Mucosa of descending colon (tissue), 3 donors: Measurements from ENCODE around the gene ABL1. TPM values are rescaled to one million over a fixed set of nuclear protein-coding genes. Genes with fewer than 3 reads are reported as not detected.

Experiments
- ATAC-seq: fragments of 200-7000 bp; cut with Tn5 transposase; one replicate; pipeline ENCODE4 v1.9.1; 2020; ENCODE audit warnings: mild to moderate bottlenecking, moderate library complexity
- DNase-seq, 3 donors: peaks; one replicate each; pipeline ENCODE4 v3.0.0-alpha.2; 2020
- H3K36me3 ChIP-seq: fragments of 200-600 bp; one replicate; pipeline ENCODE4 v1.8.0; 2021; ENCODE audit warnings: low read depth, mild to moderate bottlenecking
- H3K4me1 ChIP-seq: fragments of 200-600 bp; one replicate; pipeline ENCODE4 v1.8.0; 2021; ENCODE audit warnings: low read depth, mild to moderate bottlenecking
- H3K4me3 ChIP-seq: fragments of 200-600 bp; one replicate; pipeline ENCODE4 v1.8.0; 2021; ENCODE audit warnings: mild to moderate bottlenecking
- H3K9me3 ChIP-seq: fragments of 200-600 bp; one replicate; pipeline ENCODE4 v1.8.0; 2021; ENCODE audit warnings: mild to moderate bottlenecking
- CTCF ChIP-seq: fragments of 200-600 bp; IDR thresholded peaks from one replicate; pipeline ENCODE4 v1.8.0; 2022; ENCODE audit warnings: antibody characterized with exemption, mild to moderate bottlenecking
- intact Hi-C, 2 donors: fragments of 100-400 bp; cut with DNase I in 1 of 2; cut with micrococcal nuclease in 1 of 2; formaldehyde crosslinking; loops; one replicate each; pipeline versions ENCODE4 v1.11.0 to v1.11.1; 2022; cut with DNase I, micrococcal nuclease
- total RNA-seq, 3 donors: library from RNA; stranded (reverse); fragmentation: NEBNext Ultra II Directional in 2 of 3; extraction: Animal tissue kit (Norgen Biotek cat#: 25700) in 2 of 3; gene quantifications; one replicate each; pipeline versions ENCODE4 v1.2.1 to v1.2.4, GENCODE V29; 2021 to 2023
- donor health status: DM: no; HTN: no; CAD: no; lungs with moderate emphysema.
- donor health status: DM: no; HTN: no; CAD: no.
- donor health status: DM: no; HTN: yes; CAD: no.

The ABL1 gene
- total RNA-seq, 3 donors from 2014 or later: 86.6 to 147 (median 91.4) TPM

DNA sequence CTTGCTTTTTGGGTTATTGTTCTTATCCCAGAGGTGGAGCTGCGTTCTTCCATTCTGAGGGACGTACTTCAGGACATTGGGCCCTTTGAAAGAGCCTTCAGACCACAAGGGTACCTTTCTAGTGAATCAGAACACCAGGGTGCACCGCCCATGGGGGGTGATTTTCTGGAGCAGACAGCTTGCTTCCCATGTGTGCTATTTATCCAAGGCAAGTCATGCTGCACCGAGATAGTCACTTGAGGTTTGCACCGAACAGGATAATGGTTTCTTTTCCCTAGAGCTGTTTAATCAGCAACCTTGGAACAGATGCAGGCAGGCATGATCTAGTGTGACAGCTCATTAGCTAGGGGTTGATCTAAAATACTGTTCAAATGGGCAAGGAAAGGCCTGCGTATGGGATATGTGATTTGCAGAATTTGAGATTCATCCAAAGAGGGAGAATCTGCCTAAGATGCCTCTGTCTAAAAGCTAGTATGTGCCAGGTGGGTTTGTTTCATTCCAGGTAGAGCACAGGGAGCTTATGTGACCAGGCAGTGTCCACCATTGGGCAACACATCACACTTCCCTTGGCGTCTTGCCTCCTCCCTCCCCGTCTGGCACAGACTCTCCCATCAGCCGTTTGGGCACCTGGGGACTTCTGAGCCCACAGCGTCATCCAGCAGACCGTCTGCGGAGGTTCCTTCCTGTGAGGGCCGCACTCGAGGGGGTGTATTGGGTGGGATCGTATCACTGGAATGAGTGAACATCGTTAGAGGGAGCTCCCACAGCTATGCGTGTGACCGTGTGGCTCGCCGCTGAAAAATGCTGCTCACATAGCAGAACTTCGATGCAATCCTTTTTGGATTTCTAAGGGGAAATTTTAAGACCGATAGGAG lies 23.0 kb downstream of the ABL1 start:
- H3K4me3 ChIP-seq: no peak overlapping the region
- no peak for TF ChIP-seq CTCF
- no peaks in the 10 kb centered on the region for H3K4me1 ChIP-seq
- DNase-seq (no peak), ATAC-seq (peak; percentile 9)
- H3K36me3 ChIP-seq: no peaks in the 10 kb centered on the region
- intact Hi-C loops: no loop called here
- H3K9me3 ChIP-seq: no peaks in the 10 kb centered on the region

DNA sequence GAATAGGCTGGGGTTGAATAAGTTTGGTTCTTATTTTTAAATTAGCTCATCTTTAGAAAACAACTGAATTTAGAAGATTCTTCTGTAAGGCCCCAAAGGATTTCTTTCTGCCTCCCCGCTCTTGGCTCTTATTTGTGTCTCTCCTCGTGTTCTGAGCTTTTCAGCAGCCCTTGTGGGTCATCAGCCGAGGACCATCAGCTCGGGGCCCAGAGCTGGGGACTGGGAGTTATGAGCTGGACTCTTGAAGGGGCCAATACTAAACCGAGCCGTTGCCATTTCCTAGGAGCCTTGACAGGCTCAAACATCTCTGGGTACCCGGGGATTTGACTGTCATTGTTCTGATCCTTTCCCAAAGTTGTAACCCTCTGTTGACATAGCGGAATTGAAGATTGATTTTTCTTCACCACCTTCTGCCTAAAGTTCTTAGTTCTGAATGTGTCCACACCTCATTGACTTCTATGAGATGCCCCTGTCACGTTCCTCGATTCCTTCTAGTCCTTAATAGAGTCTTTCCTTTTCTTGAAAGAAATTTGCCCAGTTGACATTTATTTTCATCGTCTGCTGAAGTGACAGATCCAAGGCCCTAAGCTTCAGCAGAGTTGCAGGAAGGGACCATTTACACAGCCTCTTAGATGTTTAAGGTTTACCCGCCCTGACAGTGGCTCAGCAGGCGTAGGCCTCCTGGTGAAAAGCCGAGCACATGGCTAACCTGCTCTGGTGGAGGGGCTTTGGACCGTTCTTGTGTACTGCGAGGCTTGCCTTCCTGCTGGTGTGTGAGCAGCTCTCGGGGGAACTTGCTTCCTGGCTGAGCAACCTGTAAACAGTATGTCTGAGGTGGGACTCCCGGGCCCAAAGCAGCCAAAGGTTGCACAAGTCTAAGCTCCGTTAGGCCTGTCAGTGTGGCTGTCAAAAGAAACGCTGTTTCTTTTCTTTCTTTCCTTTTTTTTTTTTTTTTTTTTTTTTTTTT lies 24.0 kb downstream of the ABL1 start:
- H3K4me3 ChIP-seq: no peak overlapping the region
- intact Hi-C loops: no loop called here
- no peaks in the 10 kb centered on the region for H3K36me3 ChIP-seq
- TF ChIP-seq CTCF: no peak
- no peaks in the 10 kb centered on the region for H3K4me1 ChIP-seq
- ATAC-seq: no peak
- DNase-seq: no peak
- no peaks in the 10 kb centered on the region for H3K9me3 ChIP-seq

DNA sequence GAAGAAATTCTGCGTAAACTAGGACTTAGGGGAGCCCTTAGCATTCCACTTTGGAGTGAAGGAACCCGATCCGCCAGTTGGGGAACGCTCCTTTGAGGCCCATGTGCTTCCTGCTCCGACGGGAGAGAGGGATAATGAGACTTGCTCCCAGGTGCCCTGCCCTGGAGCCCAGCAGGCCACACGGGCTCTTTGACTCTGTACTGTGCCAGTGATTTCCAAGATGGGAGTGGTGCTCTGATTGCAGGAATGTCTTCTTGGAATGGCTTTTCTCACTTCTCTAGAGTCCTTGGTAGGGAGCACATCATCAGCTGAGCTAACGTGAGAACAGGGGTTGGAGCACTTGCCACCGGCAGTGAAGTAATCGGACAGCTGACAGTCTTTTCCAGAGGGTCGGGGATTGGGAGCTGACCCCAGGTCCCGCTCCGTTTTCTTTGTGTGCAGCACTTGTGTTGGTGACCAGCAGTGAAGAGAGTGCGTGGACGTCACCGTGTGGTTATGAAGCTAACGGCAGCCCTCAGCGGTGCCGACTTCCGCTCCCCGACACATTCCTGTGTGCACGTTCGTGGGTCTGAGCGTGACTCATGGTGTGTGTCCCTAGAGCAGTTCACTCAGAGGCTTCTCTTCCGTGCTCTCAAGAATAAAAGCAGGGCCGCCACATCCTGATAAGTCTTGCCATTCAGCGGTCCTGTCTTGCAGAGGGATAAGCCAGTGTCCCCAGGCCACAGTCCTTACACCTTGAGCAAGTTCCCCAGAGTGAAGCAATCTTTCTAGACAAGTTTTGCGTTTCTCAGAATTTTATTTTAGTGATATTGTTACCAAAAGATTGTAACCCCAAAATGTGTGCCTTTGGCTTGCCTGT lies 25.6 kb downstream of the ABL1 start:
- peak; percentile 48 to 66 (median 51) for DNase-seq
- ATAC-seq: peak; percentile 59
- Histone ChIP-seq H3K4me3 (no peak overlapping the region), H3K36me3 (no peaks in the 10 kb centered on the region), H3K9me3 (no peaks in the 10 kb centered on the region), H3K4me1 (no peaks in the 10 kb centered on the region)
- intact Hi-C loops: loop anchor here (5.0 kb wide), 3 partner anchors 88 to 158 kb away; no protein-coding TSS in a partner anchor
- TF ChIP-seq CTCF: no peak

- no peaks in the 10 kb centered on the region for H3K4me1 ChIP-seq
- H3K36me3 ChIP-seq: no peaks in the 10 kb centered on the region
- DNase-seq (no peak), ATAC-seq (no peak)
- TF ChIP-seq CTCF: no peak
- H3K4me3 ChIP-seq: no peak overlapping the region
- intact Hi-C loops: loop anchor here (5.0 kb wide), 3 partner anchors 89 to 159 kb away; no protein-coding TSS in a partner anchor
- no peaks in the 10 kb centered on the region for H3K9me3 ChIP-seq
Measured at GRCh38 chr9:130861372-130862180, 26.5 kb downstream of the ABL1 start.
